OCI-LY3 (cell line): Measurements from ENCODE around the gene NUDCD3.

Experiments
- CTCF ChIP-seq: fragments of 200-600, 300-600 bp; sonication (generic); IDR thresholded peaks from 2 replicates; pipeline ENCODE4 v1.5.1; 2014; ENCODE audit warnings: antibody characterized with exemption, low read length, low read depth
- EZH2phosphoT487 ChIP-seq: fragments of 200-600 bp; shearing (Covaris generic); IDR thresholded peaks from 2 replicates; pipeline ENCODE4 v1.6.1; 2018; ENCODE audit warnings: antibody characterized with exemption, mixed run types, low read depth

GRCh38 chr7:44517175-44517574 is 26.7 kb upstream of the NUDCD3 start:
- TF ChIP-seq CTCF (no peak), EZH2phosphoT487 (no peak)
